ENCODE data around the gene CLDN7.

CLDN7 gene

DNA sequence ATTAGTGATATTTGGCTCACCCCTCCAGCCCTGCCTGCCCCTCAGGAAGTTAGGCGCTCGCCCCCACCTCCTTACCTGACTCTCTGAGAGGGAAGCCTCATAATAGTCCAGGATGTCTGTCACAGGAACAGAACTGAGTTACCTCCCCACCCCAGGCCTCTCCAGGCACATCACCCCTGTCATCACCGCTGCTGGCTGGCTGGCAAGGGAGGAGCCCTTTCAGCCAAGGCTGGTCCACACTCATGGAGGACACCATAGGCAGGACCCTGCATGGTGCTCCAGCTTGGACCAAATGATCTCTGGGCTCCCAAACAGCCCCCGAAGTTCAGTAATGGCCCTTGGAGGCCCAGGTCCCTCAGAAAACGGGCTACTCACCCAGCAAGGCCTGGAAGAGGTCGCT, 44.1 kb downstream of the CLDN7 start:
- DNase-seq, result no peak

GRCh38 chr17:7217113-7217987, 44.9 kb downstream of the CLDN7 start:
- DNase-seq, result no peak

GRCh38 chr17:7216242-7217112, 45.8 kb downstream of the CLDN7 start:
- DNase-seq, result no peak

DNA sequence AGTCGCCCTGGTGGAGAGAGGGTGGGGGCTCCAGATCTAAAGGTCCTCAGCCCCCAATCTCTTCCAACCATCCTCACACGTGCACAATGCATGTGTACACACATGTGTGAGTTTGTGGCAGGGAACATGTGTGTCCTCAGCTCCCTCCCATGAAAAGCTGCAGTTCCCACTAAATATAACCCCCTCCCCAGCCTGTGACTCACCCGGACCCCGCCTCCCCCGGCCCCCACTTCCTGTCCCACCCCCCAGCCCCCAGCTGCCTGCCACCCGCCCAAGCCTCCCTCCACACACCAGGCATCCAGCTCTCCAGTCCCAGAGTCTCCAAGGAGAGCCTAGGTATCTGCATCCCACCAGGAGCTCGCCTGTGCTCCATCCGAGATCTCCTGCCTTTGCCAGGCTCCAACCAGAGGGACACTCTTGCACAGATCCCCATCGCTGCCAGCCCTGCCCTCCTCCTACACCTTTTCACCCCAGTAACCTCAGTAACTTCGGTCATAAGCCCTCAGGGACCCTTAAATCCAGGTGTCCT, 46.6 kb downstream of the CLDN7 start:
- no peak for DNase-seq

GRCh38 chr17:7215136-7215638, 47.1 kb downstream of the CLDN7 start:
- no peak for DNase-seq

GRCh38 chr17:7214300-7215135, 47.8 kb downstream of the CLDN7 start:
- peak; percentile 100 for DNase-seq

DNA sequence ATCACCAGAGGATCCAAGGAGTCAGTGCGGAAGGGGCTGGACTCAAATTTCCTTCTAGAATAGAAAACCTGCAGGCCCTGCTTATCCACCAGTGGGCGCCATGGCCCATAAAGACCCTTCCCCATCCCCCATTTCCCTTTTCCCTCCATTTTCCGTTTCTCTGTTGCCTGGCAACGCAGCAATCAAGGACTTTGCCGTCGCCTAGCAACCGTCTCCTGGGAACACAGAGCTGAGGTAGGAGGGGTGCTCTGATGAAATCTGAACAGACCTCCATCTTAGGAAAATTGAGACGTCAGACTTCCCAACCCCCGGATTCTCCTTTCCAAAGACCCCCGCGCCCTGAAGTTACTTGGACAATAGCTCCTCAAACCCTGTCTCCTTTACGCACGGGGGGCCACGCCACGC, 48.4 kb downstream of the CLDN7 start:
- DNase-seq, result peak in 1 of 2 experiments; percentile 58

DNA sequence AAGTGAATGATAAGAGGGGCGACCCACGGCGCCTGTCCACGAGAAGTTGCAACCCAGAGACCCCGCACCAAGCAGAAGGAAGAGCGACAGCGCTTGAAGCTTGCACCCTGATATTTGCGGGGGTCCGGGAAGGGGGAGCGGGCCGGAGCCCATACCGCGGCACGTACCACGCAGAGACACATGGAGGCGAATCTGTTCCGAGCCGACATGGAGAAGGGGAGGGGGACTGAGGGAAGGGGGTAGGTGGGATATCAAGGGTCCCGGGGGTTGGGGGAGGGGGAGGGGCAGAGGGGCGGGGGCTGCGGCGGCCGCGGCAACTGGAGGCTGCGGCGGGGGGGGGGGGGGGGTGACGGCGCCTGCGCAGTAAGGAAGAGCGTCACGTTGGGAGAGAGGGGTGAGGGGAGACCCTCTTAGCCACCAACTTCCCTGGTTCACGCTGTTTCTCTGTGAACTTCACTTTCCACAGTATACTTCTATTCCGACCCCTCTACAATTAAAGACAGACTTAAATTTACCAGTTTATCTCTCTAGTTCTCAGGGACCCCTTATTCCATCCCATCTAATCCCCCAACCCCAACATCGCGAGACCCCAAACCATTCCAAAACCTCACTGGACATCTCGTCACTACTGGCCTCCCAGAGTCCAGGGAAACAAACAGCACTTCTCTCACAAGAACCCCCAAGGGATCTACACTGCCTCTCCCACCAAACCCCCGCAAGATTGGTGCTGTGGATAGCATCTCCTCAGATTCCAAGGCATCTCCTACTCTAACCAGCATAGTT, 50.6 kb downstream of the CLDN7 start:
- no peak for DNase-seq
